Colonic mucosa (tissue), 4 donors: ENCODE results near the gene FAM13C. TPM values are rescaled to one million over a fixed set of nuclear protein-coding genes. Genes with fewer than 3 reads are reported as not detected.

Experiments
- DNase-seq: peaks from one replicate; pipeline ENCODE4 v3.0.0-alpha.2; 2020
- H3K27ac ChIP-seq: fragments of 200-600 bp; one replicate; pipeline ENCODE4 v1.8.0; 2021
- H3K27me3 ChIP-seq: fragments of 200-600 bp; one replicate; pipeline ENCODE4 v1.8.0; 2021
- H3K36me3 ChIP-seq: fragments of 200-600 bp; one replicate; pipeline ENCODE4 v1.8.0; 2021
- H3K4me1 ChIP-seq: fragments of 200-600 bp; one replicate; pipeline ENCODE4 v1.8.0; 2021; ENCODE audit warnings: mild to moderate bottlenecking
- H3K4me3 ChIP-seq: fragments of 200-600 bp; one replicate; pipeline ENCODE4 v1.8.0; 2021
- H3K9ac ChIP-seq, 2 donors: one replicate each; pipeline ENCODE4 v1.7.0; 2013; ENCODE audit warnings: control low read depth in 2 of 2, low read depth in 2 of 2, low read length in 2 of 2
- H3K9me3 ChIP-seq: fragments of 200-600 bp; one replicate; pipeline ENCODE4 v1.8.0; 2021
- CTCF ChIP-seq: fragments of 200-600 bp; IDR thresholded peaks from one replicate; pipeline ENCODE4 v1.8.0; 2022; ENCODE audit warnings: antibody characterized with exemption, mild to moderate bottlenecking
- intact Hi-C: fragments of 100-400 bp; cut with DNase I; formaldehyde crosslinking; loops from one replicate; pipeline ENCODE4 v1.14.1; 2022
- total RNA-seq, 2 donors: library from RNA; stranded (reverse); fragmentation: NEBNext Ultra II Directional in 1 of 2; extraction: Animal tissue kit (Norgen Biotek cat#: 25700) in 1 of 2; gene quantifications; one replicate each; pipeline ENCODE4 v1.2.1, GENCODE V29; 2021
- donor health status: healthy.
- donor health status: DM: no; HTN: no; CAD: no.
- donor health status: DM: no; HTN: no; CAD: no.

Gene FAM13C
- total RNA-seq, 2 donors from 2014 or later = 1.0 to 2.5 TPM

GRCh38 chr10:59375990-59376389 lies 13.6 kb upstream of the FAM13C start:
- H3K9me3 ChIP-seq = no peaks in the 10 kb centered on the region
- no peaks in the 10 kb centered on the region for H3K36me3 ChIP-seq
- no peak overlapping the region for H3K4me3 ChIP-seq
- no peak for DNase-seq
- no peak for TF ChIP-seq CTCF
- no peak overlapping the region for H3K27ac ChIP-seq
- H3K4me1 ChIP-seq = no peaks in the 10 kb centered on the region
- intact Hi-C loops = no loop called here
- no peaks in the 10 kb centered on the region for H3K27me3 ChIP-seq
- no peak overlapping the region for H3K9ac ChIP-seq

- Histone ChIP-seq H3K36me3 (no peaks in the 10 kb centered on the region), H3K9me3 (no peaks in the 10 kb centered on the region), H3K27ac (no peak overlapping the region), H3K4me1 (no peaks in the 10 kb centered on the region), H3K9ac (no peak overlapping the region), H3K4me3 (no peak overlapping the region), H3K27me3 (no peaks in the 10 kb centered on the region)
- intact Hi-C loops = no loop called here
- DNase-seq = no peak
- no peak for TF ChIP-seq CTCF
These were observed 12.6 kb upstream of the FAM13C start for GRCh38 chr10:59374916-59375315.

GRCh38 chr10:59373071-59373470 lies 10.7 kb upstream of the FAM13C start:
- TF ChIP-seq CTCF = no peak
- no peak overlapping the region for H3K27ac ChIP-seq
- H3K9me3 ChIP-seq = no peaks in the 10 kb centered on the region
- no peaks in the 10 kb centered on the region for H3K4me1 ChIP-seq
- no peak overlapping the region for H3K9ac ChIP-seq
- intact Hi-C loops = no loop called here
- no peaks in the 10 kb centered on the region for H3K36me3 ChIP-seq
- H3K27me3 ChIP-seq = no peaks in the 10 kb centered on the region
- DNase-seq = no peak
- no peak overlapping the region for H3K4me3 ChIP-seq

- no peak overlapping the region for H3K9ac ChIP-seq
- no peak for DNase-seq
- H3K4me3 ChIP-seq = no peak overlapping the region
- no peaks in the 10 kb centered on the region for H3K4me1 ChIP-seq
- H3K27ac ChIP-seq = no peak overlapping the region
- no peaks in the 10 kb centered on the region for H3K27me3 ChIP-seq
- no peaks in the 10 kb centered on the region for H3K36me3 ChIP-seq
- intact Hi-C loops = no loop called here
- H3K9me3 ChIP-seq = no peaks in the 10 kb centered on the region
- no peak for TF ChIP-seq CTCF
These were observed 10.2 kb upstream of the FAM13C start for GRCh38 chr10:59372543-59372942.

- intact Hi-C loops = no loop called here
- Histone ChIP-seq H3K36me3 (no peaks in the 10 kb centered on the region), H3K27ac (no peak overlapping the region), H3K9ac (no peak overlapping the region), H3K4me1 (no peaks in the 10 kb centered on the region), H3K27me3 (no peaks in the 10 kb centered on the region), H3K9me3 (no peaks in the 10 kb centered on the region), H3K4me3 (no peak overlapping the region)
- TF ChIP-seq CTCF = no peak
- DNase-seq = peak; percentile 27
These were observed 3.9 kb upstream of the FAM13C start for GRCh38 chr10:59366290-59366689.
